MG63 (cell line): ENCODE measurements around the gene HHAT. TPM values are rescaled to one million over a fixed set of nuclear protein-coding genes. Genes with fewer than 3 reads are reported as not detected.
"Not testable (repeated sequence)": the region's sequence is repeated elsewhere in the genome, so short reads cannot be mapped to it uniquely, and the experiment has no call there.

Experiments
- DNase-seq: peaks from one replicate; pipeline ENCODE4 v3.0.0-alpha.2; 2020
- H3K27me3 ChIP-seq: fragments of 250-450 bp; sonication (Bioruptor Pico); 2 replicates; pipeline ENCODE4 v1.5.1; 2020; ENCODE audit warnings: mild to moderate bottlenecking, moderate library complexity
- H3K36me3 ChIP-seq: fragments of 250-450 bp; sonication (Bioruptor Pico); 2 replicates; pipeline ENCODE4 v1.5.1; 2020; ENCODE audit warnings: mild to moderate bottlenecking, moderate library complexity
- H3K4me3 ChIP-seq: fragments of 250-450 bp; sonication (Bioruptor Pico); 2 replicates; pipeline ENCODE4 v1.5.1; 2020; ENCODE audit warnings: mild to moderate bottlenecking, moderate library complexity
- H3K9me3 ChIP-seq: fragments of 250-450 bp; sonication (Bioruptor Pico); 2 replicates; pipeline ENCODE4 v1.5.1; 2020; ENCODE audit warnings: mild to moderate bottlenecking, moderate library complexity
- total RNA-seq: library from RNA; depleted of rRNA; stranded (reverse); fragments of >200 nt; shearing (Covaris generic); gene quantifications from 2 replicates; pipeline ENCODE4 v1.2.3, GENCODE V29; 2014; ENCODE audit warnings: low replicate concordance

The HHAT gene
- total RNA-seq, 1 experiment from 2014 or later = 0.30 TPM

DNA sequence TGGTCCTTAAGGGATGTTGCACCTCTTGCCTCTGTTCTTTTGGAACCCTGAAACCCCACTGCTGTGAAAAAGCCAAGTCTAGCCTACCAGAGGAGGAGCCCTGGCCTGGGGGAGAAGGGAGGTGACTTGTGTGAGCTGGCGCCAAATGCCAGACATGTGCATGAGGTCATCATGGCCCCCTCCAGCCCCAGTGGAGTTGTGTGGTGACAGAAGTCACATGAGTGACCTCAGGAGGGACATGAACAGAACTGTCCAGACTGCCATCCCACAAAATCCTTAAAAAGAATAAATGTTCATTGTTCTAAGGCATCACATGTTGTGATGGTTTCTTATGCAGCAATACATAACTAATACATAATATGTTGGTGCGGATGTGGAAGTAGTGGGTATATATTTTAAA lies 10.8 kb downstream of the HHAT start:
- H3K9me3 ChIP-seq = no peaks in the 10 kb centered on the region
- H3K4me3 ChIP-seq = no peak overlapping the region
- H3K36me3 ChIP-seq = no peaks in the 10 kb centered on the region
- no peaks in the 10 kb centered on the region for H3K27me3 ChIP-seq
- no peak for DNase-seq

DNA sequence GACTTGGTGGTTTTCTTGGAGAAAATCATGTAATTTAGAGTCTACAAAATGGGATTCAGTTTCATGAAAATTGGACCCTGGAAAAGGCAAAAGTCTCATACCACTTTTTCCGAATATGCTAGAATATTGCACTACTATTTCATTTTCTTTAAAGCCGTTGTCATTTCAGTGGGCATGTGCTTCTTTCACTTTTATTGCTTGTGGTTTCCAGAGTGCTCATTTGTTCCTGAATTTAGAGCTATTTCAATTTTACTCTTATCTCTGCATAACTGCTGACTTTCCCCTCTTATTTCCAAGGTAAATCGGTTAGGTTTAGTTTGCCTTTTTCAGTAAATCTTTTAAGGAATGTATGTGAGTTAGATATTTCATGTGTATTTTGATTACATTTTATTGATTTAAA lies 11.6 kb downstream of the HHAT start:
- Histone ChIP-seq H3K36me3 (no peaks in the 10 kb centered on the region), H3K27me3 (no peaks in the 10 kb centered on the region), H3K9me3 (no peaks in the 10 kb centered on the region), H3K4me3 (no peak overlapping the region)
- no peak for DNase-seq

DNA sequence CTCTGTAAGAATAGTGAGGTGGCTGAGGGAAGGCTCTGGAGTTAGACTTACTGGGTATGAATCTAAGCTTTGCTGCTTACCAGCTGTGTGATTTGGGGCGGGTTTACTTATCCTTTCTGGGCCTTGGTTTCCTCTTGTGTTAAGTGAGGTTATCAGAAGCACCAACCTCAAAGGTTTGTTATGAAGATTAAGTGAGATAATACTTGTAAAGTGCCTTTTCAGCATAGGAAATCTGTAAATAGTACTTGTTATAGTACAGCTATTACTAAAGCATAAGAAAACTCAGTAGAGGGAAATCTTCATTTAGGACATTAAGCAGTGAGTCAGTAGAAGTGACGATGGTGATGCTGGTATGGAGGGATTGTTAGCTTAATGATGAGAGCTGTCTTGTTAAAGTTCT lies 12.1 kb downstream of the HHAT start:
- no peak for DNase-seq
- Histone ChIP-seq H3K27me3 (no peaks in the 10 kb centered on the region), H3K4me3 (no peak overlapping the region), H3K36me3 (no peaks in the 10 kb centered on the region), H3K9me3 (no peaks in the 10 kb centered on the region)

DNA sequence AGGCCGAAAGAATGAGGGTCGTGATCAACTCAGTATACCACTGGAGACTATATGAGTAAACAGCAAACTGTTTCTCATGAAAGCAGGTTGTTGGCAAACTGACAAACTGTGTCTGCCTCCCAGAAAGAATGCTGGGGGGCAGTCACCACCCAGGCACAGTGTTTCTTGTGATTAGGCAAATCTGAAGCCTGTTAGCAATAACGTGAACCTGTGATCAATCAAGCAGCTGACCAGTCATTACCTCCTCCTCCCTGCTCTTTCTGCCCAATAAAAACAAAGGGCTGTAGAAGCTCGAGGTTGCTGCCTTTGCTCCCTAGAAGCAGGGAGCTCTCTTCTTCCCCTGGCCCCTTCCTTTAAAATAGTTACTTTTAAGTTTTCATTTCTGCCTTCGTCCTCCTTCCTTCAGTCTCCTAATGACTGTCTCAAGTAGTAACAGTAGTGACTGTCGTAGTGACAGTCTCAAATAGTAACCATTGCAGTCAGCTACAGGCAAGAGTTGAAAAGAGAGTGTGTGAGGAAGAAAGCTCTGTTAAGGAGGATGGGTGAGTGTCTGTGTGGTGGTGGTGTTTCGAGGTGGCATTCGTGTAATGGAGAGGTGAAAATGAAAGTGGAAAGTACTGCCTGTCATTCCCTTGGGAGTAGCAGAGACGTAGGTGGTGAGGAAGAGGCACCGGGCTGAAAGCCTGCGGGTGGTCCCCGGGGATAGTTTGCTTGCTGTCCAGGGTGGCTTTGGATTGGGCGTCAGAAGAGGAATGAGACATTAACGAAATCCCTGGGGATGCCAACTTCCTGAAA lies 14.5 kb downstream of the HHAT start:
- DNase-seq = peak; percentile 53
- Histone ChIP-seq H3K27me3 (no peaks in the 10 kb centered on the region), H3K36me3 (no peaks in the 10 kb centered on the region), H3K4me3 (peak overlapping the region; percentile 28), H3K9me3 (no peaks in the 10 kb centered on the region)

DNA sequence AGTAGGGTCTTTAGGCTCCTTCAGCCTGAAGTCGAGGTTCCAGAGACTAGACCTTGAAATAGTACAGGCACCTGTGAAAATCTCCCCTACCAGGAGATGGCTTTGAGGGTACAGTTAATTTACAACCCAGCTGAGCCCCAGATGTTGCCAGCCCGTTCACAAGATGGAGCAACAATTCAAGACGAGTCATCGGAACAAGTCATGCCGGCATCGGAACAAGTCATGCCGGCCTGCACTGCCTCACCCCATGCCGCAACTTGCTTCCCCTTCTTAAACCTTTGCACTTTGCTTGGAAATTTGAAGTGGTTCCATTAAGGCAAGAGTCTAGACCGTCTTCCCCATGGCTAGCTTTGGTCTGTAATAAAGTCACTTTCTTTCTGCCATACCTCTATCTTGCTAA lies 16.0 kb downstream of the HHAT start:
- Histone ChIP-seq H3K27me3 (no peaks in the 10 kb centered on the region), H3K36me3 (no peaks in the 10 kb centered on the region), H3K4me3 (no peak overlapping the region), H3K9me3 (no peaks in the 10 kb centered on the region)
- no peak for DNase-seq

DNA sequence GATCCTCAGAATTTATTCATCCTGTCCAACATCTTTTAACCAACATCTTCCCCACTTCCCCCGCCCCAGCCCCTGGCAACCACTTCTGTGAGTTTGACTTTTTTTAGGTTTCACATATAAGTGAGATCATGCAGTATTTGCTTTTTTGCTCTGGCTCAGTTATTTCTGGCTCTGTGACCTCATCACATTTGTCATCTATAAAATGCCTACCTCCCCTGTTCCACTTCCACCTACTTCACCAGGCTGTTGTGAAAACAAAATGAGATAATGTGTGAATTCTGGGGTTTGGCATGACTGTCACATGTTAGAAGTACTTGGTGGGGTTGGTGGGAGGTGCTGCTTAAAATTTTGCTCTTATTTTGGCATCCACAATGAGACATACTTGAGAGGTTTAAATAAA lies 18.4 kb downstream of the HHAT start:
- Histone ChIP-seq H3K36me3 (no peaks in the 10 kb centered on the region), H3K27me3 (no peaks in the 10 kb centered on the region), H3K4me3 (no peak overlapping the region), H3K9me3 (no peaks in the 10 kb centered on the region)
- DNase-seq = no peak

DNA sequence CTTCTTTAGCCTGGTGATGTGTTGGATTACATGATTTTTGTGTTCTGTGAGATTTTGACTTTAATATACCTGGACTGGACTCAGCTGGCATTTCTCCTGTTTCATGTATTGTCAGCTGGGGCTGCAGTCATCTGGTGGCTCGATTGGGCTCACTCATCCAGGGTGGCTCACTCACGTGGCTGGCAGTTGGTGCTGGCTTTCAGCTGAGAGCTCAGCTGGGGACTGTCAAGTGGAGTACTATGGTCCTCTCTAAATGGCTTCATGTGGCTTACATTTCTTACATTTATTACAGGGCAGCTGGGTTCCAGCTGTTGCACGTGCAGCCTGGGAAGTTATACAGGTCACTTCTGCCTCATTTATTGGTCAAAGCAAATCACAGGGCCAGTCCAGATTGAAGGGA lies 22.8 kb downstream of the HHAT start:
- H3K27me3 ChIP-seq = no peaks in the 10 kb centered on the region
- no peaks in the 10 kb centered on the region for H3K36me3 ChIP-seq
- no peaks in the 10 kb centered on the region for H3K9me3 ChIP-seq
- H3K4me3 ChIP-seq = no peak overlapping the region
- DNase-seq = no peak

DNA sequence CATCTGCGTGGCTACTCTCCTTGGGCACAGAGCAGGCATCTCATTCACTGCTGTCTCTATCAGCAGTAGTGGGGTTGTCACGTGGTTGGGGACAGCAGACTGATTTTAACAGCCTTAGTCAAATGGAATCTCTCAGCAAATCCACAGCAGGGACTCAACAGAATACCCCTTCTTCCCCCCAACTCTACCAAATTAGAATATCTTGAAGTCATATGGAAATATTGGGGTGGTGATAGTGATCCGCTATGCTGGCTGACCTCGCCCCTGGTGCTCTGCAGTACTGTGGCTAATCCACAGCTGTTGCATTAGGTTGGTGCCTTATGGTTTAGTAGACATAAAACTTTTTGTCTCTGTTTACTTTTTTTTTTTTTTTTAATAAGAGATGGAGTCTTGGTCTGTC lies 23.9 kb downstream of the HHAT start:
- H3K9me3 ChIP-seq = no peaks in the 10 kb centered on the region
- no peak for DNase-seq
- no peak overlapping the region for H3K4me3 ChIP-seq
- H3K27me3 ChIP-seq = no peaks in the 10 kb centered on the region
- H3K36me3 ChIP-seq = no peaks in the 10 kb centered on the region

DNA sequence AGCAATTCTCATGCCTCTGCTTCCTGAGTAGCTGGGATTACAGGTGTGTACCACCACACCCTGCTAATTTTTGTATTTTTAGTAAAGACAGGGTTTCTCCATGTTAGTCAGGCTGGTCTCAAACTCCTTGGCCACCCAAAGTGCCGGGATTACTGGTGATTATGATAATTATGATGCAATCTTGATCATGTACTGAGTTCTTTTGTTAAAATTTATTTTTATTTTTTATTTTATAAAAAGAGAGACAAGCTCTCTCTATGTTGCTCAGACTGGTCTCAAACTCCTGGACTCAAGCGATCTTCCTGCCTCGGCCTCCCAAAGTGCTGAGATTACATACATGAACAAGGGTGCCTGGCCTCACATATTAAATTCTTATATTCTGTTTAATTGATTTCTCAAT lies 25.6 kb downstream of the HHAT start:
- not testable (repeated sequence) for DNase-seq, H3K27me3 ChIP-seq, H3K4me3 ChIP-seq, H3K36me3 ChIP-seq, H3K9me3 ChIP-seq

DNA sequence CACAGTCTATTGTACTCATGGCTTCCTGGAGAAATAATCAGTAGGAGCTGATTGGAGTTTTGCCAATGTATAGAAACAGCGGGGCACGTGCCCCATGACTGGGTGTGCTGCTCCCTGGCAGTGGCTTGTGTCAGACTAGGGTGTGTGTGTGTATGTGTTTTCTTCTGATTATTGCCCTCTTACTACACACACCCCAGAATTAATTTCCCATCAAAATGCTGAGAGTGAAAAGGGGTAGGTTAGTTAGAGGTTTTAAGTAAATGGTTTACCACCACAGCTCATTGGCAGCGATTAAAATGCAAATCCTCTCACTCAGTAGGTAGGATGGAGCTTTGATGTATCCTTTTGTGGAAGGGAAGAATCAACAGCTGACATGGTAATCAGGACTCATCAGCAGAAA lies 29.9 kb downstream of the HHAT start:
- Histone ChIP-seq H3K27me3 (no peaks in the 10 kb centered on the region), H3K4me3 (no peak overlapping the region), H3K9me3 (no peaks in the 10 kb centered on the region; the same call in 1 of the 2 replicates), H3K36me3 (no peaks in the 10 kb centered on the region)
- DNase-seq = no peak

DNA sequence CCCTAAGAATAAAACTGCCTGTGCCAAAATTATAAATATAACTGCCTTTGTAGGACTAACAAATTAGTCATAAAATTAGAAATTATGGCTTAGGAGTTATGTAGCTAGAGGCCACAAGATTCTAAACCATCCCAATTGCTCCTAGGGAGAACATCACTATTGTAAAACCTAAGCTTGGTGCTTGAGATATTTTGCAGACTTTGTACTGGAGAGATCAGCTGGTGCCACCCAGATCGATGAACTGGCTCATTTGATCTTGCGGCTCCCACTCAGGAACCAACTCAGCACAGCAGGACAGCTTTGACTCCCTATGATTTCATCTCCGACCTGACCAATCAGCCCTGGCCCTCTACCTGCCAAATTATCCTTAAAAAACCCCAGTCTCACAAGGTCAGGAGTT lies 30.6 kb downstream of the HHAT start:
- Histone ChIP-seq H3K27me3 (no peaks in the 10 kb centered on the region), H3K4me3 (no peak overlapping the region), H3K36me3 (no peaks in the 10 kb centered on the region), H3K9me3 (no peaks in the 10 kb centered on the region; the same call in 1 of the 2 replicates)
- no peak for DNase-seq

DNA sequence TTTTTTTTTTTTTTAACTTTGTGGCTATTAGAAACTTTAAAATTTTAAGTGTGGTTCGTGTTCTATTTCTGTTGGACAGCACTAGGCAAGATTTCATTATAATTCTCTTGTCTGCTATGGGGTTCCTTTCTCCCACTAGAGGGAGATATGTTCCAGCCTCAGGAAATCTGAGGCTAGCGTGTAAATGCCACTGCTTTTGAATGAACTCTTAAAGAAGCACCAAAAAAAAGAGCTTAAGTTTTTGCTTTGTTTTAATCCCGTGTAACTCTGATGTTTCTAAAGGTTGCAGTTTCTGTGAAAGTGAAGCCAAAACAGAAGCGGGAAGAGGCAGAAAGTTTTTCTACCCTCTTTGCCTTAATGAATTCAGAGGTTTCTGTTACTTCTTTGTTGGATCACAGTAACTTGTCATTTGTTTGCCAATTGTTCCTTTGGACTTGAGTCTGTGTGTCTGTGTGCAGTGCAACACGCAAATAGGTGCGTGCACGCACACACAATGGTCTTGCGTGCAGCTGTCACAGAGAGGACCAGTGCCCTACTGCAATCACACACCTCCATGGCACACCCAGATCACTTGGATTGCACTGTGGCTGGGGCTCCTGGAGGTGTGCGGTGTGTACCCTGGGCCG lies 32.3 kb downstream of the HHAT start:
- Histone ChIP-seq H3K27me3 (no peaks in the 10 kb centered on the region), H3K9me3 (no peaks in the 10 kb centered on the region; the same call in 1 of the 2 replicates), H3K4me3 (no peak overlapping the region), H3K36me3 (no peaks in the 10 kb centered on the region)
- DNase-seq = no peak

DNA sequence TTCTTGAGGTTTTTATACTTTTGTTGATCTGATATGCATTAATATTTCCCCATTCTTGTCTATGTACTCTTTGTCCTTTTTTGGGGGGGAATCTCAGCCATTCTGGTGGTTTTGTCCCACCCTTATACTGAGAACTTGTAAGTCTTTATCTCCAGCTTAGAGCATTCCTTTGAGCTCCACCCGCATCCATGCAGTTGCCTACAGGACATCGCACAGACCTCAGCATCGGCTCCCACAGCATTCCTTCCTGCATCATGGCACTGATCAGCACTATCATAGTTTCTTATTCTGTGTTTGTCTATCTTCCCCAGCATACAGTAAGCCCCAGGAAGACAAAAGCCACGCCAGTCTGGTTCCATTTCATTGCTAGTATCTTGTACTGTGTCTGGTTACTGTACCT lies 33.0 kb downstream of the HHAT start:
- no peak for DNase-seq
- Histone ChIP-seq H3K27me3 (no peaks in the 10 kb centered on the region), H3K36me3 (no peaks in the 10 kb centered on the region), H3K9me3 (no peaks in the 10 kb centered on the region; the same call in 1 of the 2 replicates), H3K4me3 (no peak overlapping the region)

DNA sequence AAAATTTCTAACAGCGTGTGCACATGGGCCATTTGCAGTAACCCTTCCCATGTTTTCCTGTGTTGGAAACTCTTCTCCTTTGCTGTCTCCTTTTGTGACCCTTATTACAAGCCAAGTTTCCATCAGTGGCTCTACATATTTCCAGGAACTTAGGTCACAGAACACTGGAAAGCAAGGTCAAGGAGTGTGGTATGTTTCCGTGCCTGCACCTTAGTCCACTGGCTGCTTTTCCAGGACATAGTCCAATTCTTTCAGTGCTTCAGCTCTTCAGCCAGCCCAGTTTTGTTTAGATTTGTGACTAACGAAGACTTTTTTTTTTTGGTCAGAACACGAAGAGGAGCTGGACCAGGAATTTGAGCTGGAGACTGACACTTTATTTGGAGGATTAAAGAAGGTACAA lies 33.8 kb downstream of the HHAT start:
- H3K4me3 ChIP-seq = no peak overlapping the region
- no peaks in the 10 kb centered on the region; the same call in 1 of the 2 replicates for H3K9me3 ChIP-seq
- H3K36me3 ChIP-seq = no peaks in the 10 kb centered on the region
- DNase-seq = peak; percentile 73
- H3K27me3 ChIP-seq = no peaks in the 10 kb centered on the region

DNA sequence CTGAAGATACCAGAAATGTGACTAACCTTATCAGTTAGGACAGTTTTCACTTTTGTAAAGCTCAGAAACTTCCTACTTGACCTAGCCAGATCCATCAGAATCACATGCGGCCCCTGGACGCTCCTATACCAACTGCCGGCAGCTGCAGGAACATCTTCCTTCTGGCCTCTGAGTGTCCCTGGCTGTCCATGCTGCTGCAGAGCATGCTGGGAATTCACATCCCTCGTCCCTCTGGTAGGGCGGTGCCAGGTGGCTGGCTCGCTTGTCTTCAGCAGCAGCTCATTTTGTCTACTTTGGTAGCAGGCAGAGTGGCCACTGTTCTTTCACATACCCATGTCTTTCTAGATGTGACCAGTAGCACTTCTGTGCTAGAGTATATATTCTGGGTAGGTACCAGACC lies 34.4 kb downstream of the HHAT start:
- Histone ChIP-seq H3K27me3 (no peaks in the 10 kb centered on the region), H3K36me3 (no peaks in the 10 kb centered on the region), H3K4me3 (no peak overlapping the region), H3K9me3 (no peaks in the 10 kb centered on the region; the same call in 1 of the 2 replicates)
- DNase-seq = no peak

DNA sequence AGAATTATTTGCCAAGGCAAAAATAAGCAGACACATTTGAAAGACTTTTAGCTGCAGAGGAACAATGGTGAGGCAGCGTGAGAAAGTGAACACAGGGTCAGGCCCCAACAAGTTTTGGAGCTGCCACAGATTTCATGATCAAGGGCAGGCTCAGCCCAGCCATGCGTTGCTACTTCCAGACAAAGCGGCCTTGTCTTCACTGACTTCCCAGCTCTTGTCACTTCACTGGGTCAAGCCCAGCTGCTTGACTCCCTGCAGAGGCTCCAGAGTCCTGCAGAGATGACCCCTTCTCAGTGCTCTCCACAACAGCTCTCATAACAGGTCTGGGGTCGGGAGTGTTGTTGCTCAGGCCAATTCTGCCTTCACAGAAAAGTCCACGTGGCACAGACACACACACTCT lies 35.8 kb downstream of the HHAT start:
- DNase-seq = no peak
- Histone ChIP-seq H3K27me3 (no peaks in the 10 kb centered on the region), H3K9me3 (no peaks in the 10 kb centered on the region; the same call in 1 of the 2 replicates), H3K4me3 (no peak overlapping the region), H3K36me3 (no peaks in the 10 kb centered on the region)

DNA sequence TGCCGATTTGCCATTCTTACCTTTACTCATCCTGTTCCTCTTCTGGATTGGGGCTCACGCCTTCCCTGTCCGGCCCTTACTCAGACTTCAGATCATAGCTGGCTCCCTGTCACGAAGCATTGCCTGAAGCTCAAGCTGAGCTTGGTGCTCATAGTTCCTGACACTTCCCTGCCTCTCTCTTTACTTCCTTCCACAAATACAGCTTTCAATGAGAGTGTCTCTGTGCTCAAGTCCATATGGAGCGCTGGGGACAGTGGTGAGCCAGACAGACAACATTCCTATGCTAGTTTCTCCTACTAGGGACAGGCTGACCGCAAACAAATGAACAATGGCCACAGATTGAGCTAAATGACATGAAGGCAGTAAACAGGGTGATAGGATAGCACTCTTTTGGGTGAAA lies 38.1 kb downstream of the HHAT start:
- H3K36me3 ChIP-seq = no peaks in the 10 kb centered on the region
- no peak overlapping the region for H3K4me3 ChIP-seq
- no peaks in the 10 kb centered on the region for H3K27me3 ChIP-seq
- no peak for DNase-seq
- H3K9me3 ChIP-seq = no peaks in the 10 kb centered on the region

DNA sequence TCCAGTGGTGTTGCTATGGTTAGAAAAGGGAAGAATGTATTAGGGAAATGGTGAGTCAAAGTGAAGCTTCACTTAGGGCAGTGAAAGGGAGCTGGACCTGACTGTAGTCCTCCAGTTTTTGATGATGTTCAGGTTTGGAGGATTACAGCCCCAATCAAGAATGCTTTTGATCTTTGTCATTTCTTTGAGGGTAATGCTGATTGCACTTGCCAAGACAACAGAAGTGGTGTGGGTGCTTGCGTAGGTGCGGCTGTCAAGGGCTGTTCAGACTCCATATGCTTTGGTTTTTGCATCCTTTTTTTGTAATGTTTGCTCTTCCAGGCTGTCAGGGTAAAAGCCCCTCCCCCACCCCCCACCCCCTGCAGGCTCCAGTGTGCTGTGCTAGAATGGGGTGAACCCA lies 38.9 kb downstream of the HHAT start:
- no peak overlapping the region for H3K4me3 ChIP-seq
- no peaks in the 10 kb centered on the region for H3K36me3 ChIP-seq
- H3K9me3 ChIP-seq = no peaks in the 10 kb centered on the region
- no peak for DNase-seq
- H3K27me3 ChIP-seq = no peaks in the 10 kb centered on the region
